NCI-H2196 (cell line): ENCODE results near the gene LDAH.
"Not testable (repeated sequence)": the region's sequence is repeated elsewhere in the genome, so short reads cannot be mapped to it uniquely, and the experiment has no call there.

Source experiments
- DNase-seq: peaks from one replicate; lab custom pipeline; 2025; ENCODE audit not compliant: unreplicated experiment; lab: John Stamatoyannopoulos, UW

LDAH gene

GRCh38 chr2:20724500-20725053 is 98.3 kb downstream of the LDAH start:
- DNase-seq, result no peak

GRCh38 chr2:20723543-20723942 is 99.4 kb downstream of the LDAH start:
- DNase-seq, result no peak

GRCh38 chr2:20722592-20723240 is 100.2 kb downstream of the LDAH start:
- DNase-seq, result no peak

GRCh38 chr2:20717641-20718040 is 105.3 kb downstream of the LDAH start:
- DNase-seq, result no peak

- DNase-seq, result not testable (repeated sequence)
These were observed 106.7 kb downstream of the LDAH start for GRCh38 chr2:20716164-20716563.

GRCh38 chr2:20714412-20714811 is 108.5 kb downstream of the LDAH start:
- DNase-seq, result not testable (repeated sequence)

GRCh38 chr2:20713585-20713984 is 109.3 kb downstream of the LDAH start:
- DNase-seq, result not testable (repeated sequence)

- not testable (repeated sequence) for DNase-seq
These were observed 111.3 kb downstream of the LDAH start for GRCh38 chr2:20711641-20712040.

- DNase-seq, result no peak
These were observed 115.3 kb downstream of the LDAH start for GRCh38 chr2:20707601-20708000.

- no peak for DNase-seq
These were observed 116.1 kb downstream of the LDAH start for GRCh38 chr2:20706786-20707185.

GRCh38 chr2:20706217-20706616 is 116.7 kb downstream of the LDAH start:
- DNase-seq, result no peak

- DNase-seq, result no peak
These were observed 118.0 kb downstream of the LDAH start for GRCh38 chr2:20704886-20705285.

GRCh38 chr2:20702563-20702962 is 120.3 kb downstream of the LDAH start:
- no peak for DNase-seq

- no peak for DNase-seq
These were observed 123.8 kb downstream of the LDAH start for GRCh38 chr2:20698916-20699613.

GRCh38 chr2:20697322-20697934 is 125.5 kb downstream of the LDAH start:
- no peak for DNase-seq

- no peak for DNase-seq
These were observed 126.5 kb downstream of the LDAH start for GRCh38 chr2:20696366-20696765.

GRCh38 chr2:20693317-20693716 is 129.6 kb downstream of the LDAH start:
- no peak for DNase-seq

GRCh38 chr2:20692081-20692480 is 130.8 kb downstream of the LDAH start:
- DNase-seq, result no peak

GRCh38 chr2:20691076-20691734 is 131.7 kb downstream of the LDAH start:
- DNase-seq, result no peak

- no peak for DNase-seq
These were observed 133.3 kb downstream of the LDAH start for GRCh38 chr2:20689428-20690264.
